Temporal lobe (tissue), 2 donors: Measurements from ENCODE around the gene AREL1. TPM values are rescaled to one million over a fixed set of nuclear protein-coding genes. Genes with fewer than 3 reads are reported as not detected.

Source experiments
- small RNA-seq: library from RNA; depleted of rRNA; stranded (forward); fragments of <200 nt; gene quantifications from one replicate; pipeline ENCODE3, GENCODE V24; 2014; ENCODE audit warnings: low replicate concordance
- total RNA-seq: library from RNA; depleted of rRNA; stranded (reverse); fragments of >200 nt; gene quantifications from one replicate; pipeline ENCODE4 v1.2.3, GENCODE V29; 2014

The AREL1 gene
- total RNA-seq, 1 donor from 2014 or later = 36.1 TPM

Small RNA genes lying within 50 kb of the gene (small RNA-seq; reads per million reads assigned to genes)
- not detected for gene RF00409

Other genes with a start within 250 kb of the AREL1 start
- gene NPC2, start 219.8 kb downstream of the AREL1 start, total RNA-seq = 10.6 TPM
- gene ISCA2, start 219.3 kb downstream of the AREL1 start, total RNA-seq = 15.2 TPM
- 1.5 TPM for gene LTBP2, start 100.8 kb downstream of the AREL1 start, total RNA-seq
- gene FCF1, start 64 bp upstream of the AREL1 start, total RNA-seq = 20.2 TPM
- gene YLPM1, start 50.2 kb upstream of the AREL1 start, total RNA-seq = 96.1 TPM
- not detected for gene PROX2, start 163.1 kb upstream of the AREL1 start, total RNA-seq
- 30.7 TPM for gene DLST, start 168.8 kb upstream of the AREL1 start, total RNA-seq
- 18.4 TPM for gene RPS6KL1, start 210.2 kb upstream of the AREL1 start, total RNA-seq
- gene PGF, start 242.5 kb upstream of the AREL1 start, total RNA-seq = 1.7 TPM